Stimulated activated naive B cell treated with anti-CD40 and anti-IgM and Interleukin-4, amounts not matched to agents 10 μg/mL and 1 μg/mL and 100 μg/mL, for 72 hours (primary cell): ENCODE data around the gene HDAC9.

ENCODE experiments used
- ATAC-seq, 2 donors: fragments of 150-1000 bp; cut with Tn5 transposase; replicated peaks; 2 replicates each; pipeline ENCODE4 v1.10.0; 2021; ENCODE audit warnings: moderate library complexity in 1 of 2
- DNase-seq: peaks from one replicate; pipeline ENCODE4 v3.0.0; 2021
- H3K27ac Mint-ChIP-seq: one replicate; pipeline ENCODE4 v1.8.0; 2022; ENCODE audit warnings: mild to moderate bottlenecking, mixed read lengths
- H3K27me3 Mint-ChIP-seq, 2 donors: one replicate each; pipeline ENCODE4 v1.8.0; 2022; ENCODE audit warnings: mixed read lengths in 2 of 2
- H3K36me3 Mint-ChIP-seq, 2 donors: one replicate each; pipeline ENCODE4 v1.8.0; 2022; ENCODE audit warnings: mixed read lengths in 2 of 2, mild to moderate bottlenecking in 1 of 2
- H3K4me1 Mint-ChIP-seq, 2 donors: one replicate each; pipeline ENCODE4 v1.8.0; 2022; ENCODE audit warnings: mixed read lengths in 2 of 2, mild to moderate bottlenecking in 1 of 2
- H3K4me3 Mint-ChIP-seq, 2 donors: one replicate each; pipeline ENCODE4 v1.8.0; 2022; ENCODE audit warnings: mild to moderate bottlenecking in 2 of 2, mixed read lengths in 2 of 2, moderate library complexity in 1 of 2
- H3K9me3 Mint-ChIP-seq, 2 donors: one replicate each; pipeline ENCODE4 v1.8.0; 2022; ENCODE audit warnings: mixed read lengths in 2 of 2, mild to moderate bottlenecking in 1 of 2

The HDAC9 gene

DNA sequence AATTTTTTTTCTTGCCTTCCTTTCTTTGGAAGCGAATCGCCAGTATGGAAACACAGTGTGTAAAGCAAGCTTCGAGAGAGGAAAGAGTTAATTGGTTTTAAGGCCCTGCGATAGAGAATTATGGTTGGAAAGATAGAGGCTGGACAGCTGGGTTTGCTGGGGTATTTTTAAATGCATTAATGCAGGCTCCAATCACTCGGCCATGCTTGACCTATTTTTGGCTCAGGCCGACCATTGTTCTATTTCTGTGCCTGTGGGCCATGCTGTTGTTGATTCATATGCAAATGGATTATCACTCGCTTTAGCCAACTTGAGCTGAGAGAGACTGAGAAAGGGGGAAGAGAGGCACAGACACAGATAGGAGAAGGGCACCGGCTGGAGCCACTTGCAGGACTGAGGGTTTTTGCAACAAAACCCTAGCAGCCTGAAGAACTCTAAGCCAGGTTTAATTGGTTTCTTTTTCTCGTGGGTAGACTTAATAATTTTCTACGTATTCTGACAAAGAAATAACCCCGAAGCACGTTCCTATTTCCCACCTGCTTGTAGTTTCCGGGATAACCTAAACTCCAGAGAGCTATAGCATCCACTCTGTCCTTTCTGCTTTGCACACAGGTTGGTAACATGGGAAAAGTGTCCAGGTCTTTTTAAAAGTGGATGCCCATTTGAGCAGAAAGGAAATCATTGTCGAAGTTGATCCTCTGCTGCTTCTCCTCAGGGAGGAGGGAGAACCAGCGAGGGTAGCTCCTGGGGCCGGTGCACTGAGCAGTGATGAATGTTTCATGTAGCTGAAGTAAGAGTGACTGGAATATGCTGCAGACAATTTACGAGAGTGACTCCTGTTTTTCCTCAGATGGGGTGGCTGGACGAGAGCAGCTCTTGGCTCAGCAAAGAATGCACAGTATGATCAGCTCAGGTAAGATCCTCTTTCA, at the start of gene HDAC9:
Gene HDAC9 (plus strand): TSS at position 338 of the 929 bp plus-strand sequence. CDS start 554 bp downstream, at position 892.
- H3K27me3 Mint-ChIP-seq, result no peaks in the 10 kb centered on the region
- DNase-seq (peak; percentile 58), ATAC-seq (peak; percentile 93 to 94)
- no peaks in the 10 kb centered on the region for H3K9me3 Mint-ChIP-seq
- H3K4me1 Mint-ChIP-seq, result peaks cover 13 to 44% of the 10 kb centered on the region in 2 donors
- peak within 1 kb of the TSS; percentile 80 to 81 for H3K4me3 Mint-ChIP-seq
- peak within 1 kb of the TSS; percentile 63 for H3K27ac Mint-ChIP-seq
- H3K36me3 Mint-ChIP-seq, result peaks cover 15 to 25% of the 10 kb centered on the region in 2 donors

DNA sequence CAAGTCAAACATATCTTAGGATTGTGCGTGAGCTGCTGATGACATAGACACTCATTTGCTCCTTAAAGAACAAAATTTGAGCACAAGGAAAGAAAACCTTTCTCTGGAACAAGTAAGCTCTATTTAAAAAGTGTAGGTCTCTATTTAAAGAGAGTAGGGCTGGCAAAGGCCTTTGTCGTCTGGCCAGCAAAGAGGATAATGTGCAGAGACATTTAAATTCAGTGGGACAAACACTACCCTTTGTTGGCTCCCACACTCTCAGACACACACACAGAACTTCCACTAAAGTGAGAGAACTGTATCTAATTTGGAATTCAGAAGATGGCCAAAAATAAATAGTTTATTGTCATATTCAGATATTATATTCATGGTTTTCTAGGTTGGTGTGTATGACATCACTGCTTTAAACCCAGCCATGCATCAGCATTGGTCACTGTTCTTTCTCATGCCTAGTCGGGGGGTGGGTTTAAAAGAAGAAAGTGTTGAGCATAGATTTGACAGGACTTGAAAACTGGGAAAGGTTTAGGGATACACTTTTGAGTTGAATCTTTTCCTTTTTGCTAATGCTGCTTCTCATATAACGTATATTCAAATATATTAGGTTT, 49.5 kb upstream of the HDAC9 start:
- no peak overlapping the region for H3K4me3 Mint-ChIP-seq
- peaks cover 5 to 21% of the 10 kb centered on the region in 2 donors for H3K4me1 Mint-ChIP-seq
- H3K27ac Mint-ChIP-seq, result no peak overlapping the region
- H3K36me3 Mint-ChIP-seq, result peaks cover 8% of the 10 kb centered on the region in 2 donors
- H3K27me3 Mint-ChIP-seq, result no peaks in the 10 kb centered on the region
- H3K9me3 Mint-ChIP-seq, result peaks cover 0 to 5% of the 10 kb centered on the region in 2 donors
- DNase-seq, result no peak
- ATAC-seq, result no peak

DNA sequence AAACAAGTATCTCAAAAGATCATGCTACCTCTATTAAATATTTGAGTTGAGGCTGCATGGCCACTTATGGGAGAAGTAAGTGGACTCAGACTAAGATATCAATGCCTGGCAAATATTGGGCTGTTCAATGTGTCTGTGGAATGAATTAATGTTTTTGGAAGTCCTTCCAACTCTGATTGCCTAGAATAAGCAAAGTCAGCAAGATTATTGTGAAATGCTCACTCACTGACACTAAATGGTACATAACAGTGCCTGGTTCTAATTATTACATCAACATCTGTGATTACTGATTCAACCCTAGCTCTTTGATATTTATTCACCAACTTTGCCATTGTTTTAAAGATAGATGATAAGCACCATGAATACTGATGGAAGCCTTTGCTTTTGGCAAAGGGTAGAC, 45.5 kb upstream of the HDAC9 start:
- Mint-ChIP-seq H3K4me3 (no peak overlapping the region), H3K27ac (no peak overlapping the region), H3K9me3 (peaks cover 5 to 9% of the 10 kb centered on the region in 2 donors), H3K4me1 (peaks cover 6 to 9% of the 10 kb centered on the region in 2 donors), H3K36me3 (peaks cover 11 to 17% of the 10 kb centered on the region in 2 donors), H3K27me3 (no peaks in the 10 kb centered on the region)
- ATAC-seq, result no peak
- no peak for DNase-seq

DNA sequence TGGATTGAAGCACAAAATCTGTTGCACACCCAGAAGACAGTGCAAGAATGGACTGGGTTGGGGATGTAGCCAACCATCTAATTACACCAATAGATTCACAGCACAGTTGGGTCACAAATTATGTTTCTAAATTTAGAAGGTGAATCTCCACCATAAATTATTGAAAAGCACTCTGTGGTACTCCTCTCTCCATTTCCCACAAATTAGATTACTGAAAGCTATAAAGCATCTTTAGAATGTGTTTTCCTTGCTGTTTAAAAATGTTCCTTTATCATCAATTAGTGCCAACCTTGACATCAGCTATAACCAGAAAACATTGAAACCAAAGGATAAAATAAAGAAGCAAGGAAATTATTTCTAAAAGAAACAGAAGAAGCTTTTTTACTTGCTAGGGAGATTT, 39.9 kb upstream of the HDAC9 start:
- peaks cover 10 to 29% of the 10 kb centered on the region in 2 donors for H3K4me1 Mint-ChIP-seq
- DNase-seq, result no peak
- H3K9me3 Mint-ChIP-seq, result peaks cover 5 to 8% of the 10 kb centered on the region in 2 donors
- no peak overlapping the region for H3K27ac Mint-ChIP-seq
- H3K27me3 Mint-ChIP-seq, result no peaks in the 10 kb centered on the region
- H3K36me3 Mint-ChIP-seq, result peaks cover 10 to 15% of the 10 kb centered on the region in 2 donors
- H3K4me3 Mint-ChIP-seq, result no peak overlapping the region
- ATAC-seq, result no peak

DNA sequence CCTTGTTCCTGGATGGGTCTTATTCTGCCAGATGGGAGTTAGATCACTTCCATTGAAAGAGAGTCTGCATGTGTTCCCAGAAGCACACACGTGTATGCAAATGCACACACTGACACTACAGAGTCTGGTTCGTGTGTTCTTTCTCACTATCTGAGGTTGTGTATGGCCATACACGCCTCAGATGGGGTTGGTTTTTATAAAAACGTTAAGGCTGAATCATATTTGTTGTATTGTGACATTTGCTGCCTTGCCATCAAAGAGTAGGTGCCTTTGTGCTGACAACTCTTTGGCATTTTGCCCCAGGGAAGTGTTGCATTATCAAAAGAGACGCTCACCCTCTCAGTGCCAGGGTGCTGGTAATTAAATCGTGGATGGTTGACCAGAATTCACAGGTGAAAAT, 37.7 kb upstream of the HDAC9 start:
- no peaks in the 10 kb centered on the region for H3K36me3 Mint-ChIP-seq
- peaks cover 12 to 38% of the 10 kb centered on the region in 2 donors for H3K4me1 Mint-ChIP-seq
- no peaks in the 10 kb centered on the region for H3K9me3 Mint-ChIP-seq
- no peaks in the 10 kb centered on the region for H3K27me3 Mint-ChIP-seq
- no peak for ATAC-seq
- no peak overlapping the region for H3K4me3 Mint-ChIP-seq
- DNase-seq, result no peak
- no peak overlapping the region for H3K27ac Mint-ChIP-seq

DNA sequence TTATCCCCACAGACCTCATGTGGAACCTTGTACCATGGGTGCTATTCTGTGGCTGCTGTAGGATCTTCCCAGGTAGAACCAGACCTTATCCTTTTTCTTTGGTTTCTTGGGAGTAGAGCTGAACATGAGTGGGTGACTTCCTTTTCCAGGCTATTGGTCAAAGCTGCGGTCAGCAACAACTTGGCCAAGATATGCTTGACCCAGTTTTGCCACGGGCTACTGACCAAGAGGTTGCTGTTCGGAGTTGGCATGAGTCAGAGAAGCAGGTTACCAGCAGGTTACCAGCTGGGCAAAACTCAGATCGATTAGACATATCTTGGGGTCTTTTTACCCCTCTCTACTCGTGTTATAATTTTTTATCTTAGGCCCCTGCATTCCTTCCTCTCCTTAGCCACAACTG, 36.7 kb upstream of the HDAC9 start:
- Mint-ChIP-seq H3K4me1 (peaks cover 14 to 38% of the 10 kb centered on the region in 2 donors), H3K27me3 (no peaks in the 10 kb centered on the region), H3K36me3 (no peaks in the 10 kb centered on the region), H3K27ac (no peak overlapping the region), H3K4me3 (peak overlapping the region in 1 of 2 donors; percentile 52), H3K9me3 (no peaks in the 10 kb centered on the region)
- ATAC-seq (peak in 1 of 2 donors; percentile 22), DNase-seq (no peak)

DNA sequence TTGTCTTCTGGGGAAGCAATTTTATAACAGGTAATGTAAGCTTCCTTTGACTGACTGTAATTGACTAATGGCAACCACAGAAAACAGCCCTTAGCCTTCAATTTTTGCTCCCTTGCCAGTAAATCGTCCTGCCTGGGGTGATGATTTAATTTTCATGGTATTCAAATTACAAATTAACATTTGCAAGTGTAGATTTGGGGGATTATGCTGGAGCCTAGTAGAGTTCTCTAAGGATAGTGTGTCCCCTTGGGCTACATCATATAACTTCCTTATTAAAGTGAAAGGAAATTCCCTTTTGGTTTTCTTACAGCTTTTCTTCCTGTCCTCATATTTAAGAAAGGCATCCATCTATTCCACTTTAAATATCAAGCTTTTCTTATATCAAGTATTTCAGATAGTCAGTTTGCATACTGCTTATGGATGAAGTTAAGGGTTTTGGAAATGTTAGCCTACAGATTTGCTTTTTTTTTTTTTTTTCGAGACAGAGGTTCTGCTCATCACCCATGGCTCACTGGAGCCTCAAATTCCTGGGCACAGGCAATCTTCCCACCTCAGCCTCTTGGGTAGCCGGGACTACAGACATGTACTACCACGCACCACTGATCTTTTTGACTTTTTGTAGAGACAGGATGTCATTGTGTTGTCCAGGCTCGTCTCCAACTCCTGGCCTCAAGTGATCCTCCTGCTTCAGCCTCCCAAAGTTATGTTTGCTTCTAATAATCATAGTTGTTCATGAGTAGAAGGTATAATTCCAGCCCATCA, 35.9 kb upstream of the HDAC9 start:
- H3K4me1 Mint-ChIP-seq, result peaks cover 14 to 38% of the 10 kb centered on the region in 2 donors
- no peaks in the 10 kb centered on the region for H3K36me3 Mint-ChIP-seq
- H3K27ac Mint-ChIP-seq, result peak overlapping the region; percentile 54
- no peak for DNase-seq
- H3K9me3 Mint-ChIP-seq, result no peaks in the 10 kb centered on the region
- H3K27me3 Mint-ChIP-seq, result no peaks in the 10 kb centered on the region
- peak overlapping the region; percentile 40 to 61 for H3K4me3 Mint-ChIP-seq
- peak in 1 of 2 donors; percentile 38 for ATAC-seq

DNA sequence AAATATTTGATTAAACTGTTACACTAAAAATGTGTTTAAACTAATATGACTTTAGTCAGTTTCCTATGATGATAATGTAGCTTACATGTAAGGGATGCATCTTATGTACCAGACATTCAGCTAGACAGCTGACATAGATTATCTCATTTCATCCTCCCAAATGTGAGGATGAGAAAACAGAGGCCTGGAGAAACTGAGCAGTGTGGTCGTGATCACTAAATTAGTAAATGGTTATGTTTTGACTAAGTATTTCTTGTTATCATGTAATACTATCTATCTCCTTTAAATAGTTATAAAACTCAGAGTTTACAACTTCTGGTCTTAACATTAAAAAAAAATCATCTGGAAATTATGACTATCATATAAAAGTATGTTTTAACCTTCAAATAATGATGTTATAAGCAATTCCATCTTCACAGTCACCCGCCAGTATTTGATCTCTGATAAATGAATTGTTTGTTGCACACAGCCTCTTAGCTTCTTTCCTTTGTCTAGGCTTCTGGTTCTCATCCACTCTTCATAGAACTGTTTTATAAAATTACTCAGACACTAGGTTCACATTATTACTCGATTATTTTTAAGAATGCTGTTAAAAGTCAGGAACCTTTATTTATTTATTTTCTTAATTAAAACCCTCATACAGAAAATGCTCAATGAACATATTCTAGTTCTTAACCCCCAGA, 33.6 kb upstream of the HDAC9 start:
- H3K9me3 Mint-ChIP-seq, result no peaks in the 10 kb centered on the region
- H3K27me3 Mint-ChIP-seq, result no peaks in the 10 kb centered on the region
- H3K36me3 Mint-ChIP-seq, result no peaks in the 10 kb centered on the region
- ATAC-seq (peak; percentile 53 to 67), DNase-seq (no peak)
- peak overlapping the region in 1 of 2 donors; percentile 22 for H3K4me3 Mint-ChIP-seq
- no peak overlapping the region for H3K27ac Mint-ChIP-seq
- H3K4me1 Mint-ChIP-seq, result peaks cover 14 to 45% of the 10 kb centered on the region in 2 donors

DNA sequence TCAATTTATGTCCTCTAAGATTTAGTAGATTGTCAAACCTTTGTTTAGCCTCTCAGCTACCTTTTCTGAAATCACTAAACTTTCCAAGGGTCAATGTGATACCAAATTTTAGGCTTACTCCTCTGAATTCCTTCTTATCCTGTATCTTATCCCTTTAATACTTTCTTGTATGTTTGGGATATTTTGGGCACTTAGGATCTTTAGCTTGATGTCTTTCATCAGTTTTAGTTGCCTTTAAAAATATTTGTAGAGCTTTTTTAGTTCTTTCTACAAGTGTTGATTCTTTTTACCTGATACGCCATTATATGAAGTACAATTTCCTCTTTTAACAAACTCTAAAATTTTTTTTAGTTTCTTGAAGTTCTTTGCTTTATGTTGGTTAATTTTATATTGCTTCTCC, 30.7 kb upstream of the HDAC9 start:
- no peak overlapping the region for H3K4me3 Mint-ChIP-seq
- DNase-seq (no peak), ATAC-seq (no peak)
- no peak overlapping the region for H3K27ac Mint-ChIP-seq
- peaks cover 12 to 37% of the 10 kb centered on the region in 2 donors for H3K4me1 Mint-ChIP-seq
- no peaks in the 10 kb centered on the region for H3K36me3 Mint-ChIP-seq
- no peaks in the 10 kb centered on the region for H3K9me3 Mint-ChIP-seq
- no peaks in the 10 kb centered on the region for H3K27me3 Mint-ChIP-seq

DNA sequence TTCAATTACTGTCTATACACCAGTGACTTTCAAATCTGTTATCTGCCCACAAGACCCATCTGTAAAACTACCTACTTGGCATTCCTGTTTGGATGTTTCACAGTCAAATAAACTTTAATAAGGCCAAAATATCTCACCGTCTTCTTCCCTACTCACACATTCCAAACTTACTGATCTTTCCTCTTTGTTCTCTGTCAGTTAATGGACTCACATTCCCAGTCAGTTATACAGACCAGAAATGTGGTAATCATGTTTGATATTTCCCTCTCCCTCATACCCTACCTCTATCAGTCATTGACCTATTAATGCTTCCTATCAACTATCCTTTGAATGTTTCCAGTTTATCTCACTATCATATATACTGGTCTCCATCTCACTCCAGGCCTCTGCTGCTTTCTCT, 28.5 kb upstream of the HDAC9 start:
- Mint-ChIP-seq H3K27ac (no peak overlapping the region), H3K36me3 (no peaks in the 10 kb centered on the region), H3K4me3 (no peak overlapping the region), H3K27me3 (no peaks in the 10 kb centered on the region), H3K9me3 (no peaks in the 10 kb centered on the region), H3K4me1 (peaks cover 16 to 40% of the 10 kb centered on the region in 2 donors)
- ATAC-seq (no peak), DNase-seq (no peak)

DNA sequence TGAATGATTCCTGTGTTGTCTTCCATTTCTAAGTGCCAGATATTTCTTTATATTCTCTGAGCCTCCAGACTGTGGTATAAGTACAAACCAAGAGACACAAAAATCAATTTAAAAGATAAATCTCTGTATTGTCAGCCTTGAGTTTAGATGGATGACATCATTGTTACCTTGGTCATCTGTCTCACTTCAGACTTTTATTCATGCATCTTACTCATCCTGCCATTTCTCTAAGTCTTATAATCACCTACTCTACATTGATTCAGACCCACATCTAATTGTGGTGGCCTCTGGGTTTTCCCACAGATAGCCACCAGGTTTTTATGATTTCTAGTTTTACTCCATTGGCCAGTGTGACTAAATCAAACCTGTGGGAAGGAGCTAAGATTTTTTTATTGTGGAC, 26.8 kb upstream of the HDAC9 start:
- Mint-ChIP-seq H3K4me1 (peaks cover 20 to 42% of the 10 kb centered on the region in 2 donors), H3K9me3 (no peaks in the 10 kb centered on the region), H3K36me3 (no peaks in the 10 kb centered on the region), H3K4me3 (no peak overlapping the region), H3K27me3 (no peaks in the 10 kb centered on the region), H3K27ac (no peak overlapping the region)
- DNase-seq (no peak), ATAC-seq (peak; percentile 72 to 83)

DNA sequence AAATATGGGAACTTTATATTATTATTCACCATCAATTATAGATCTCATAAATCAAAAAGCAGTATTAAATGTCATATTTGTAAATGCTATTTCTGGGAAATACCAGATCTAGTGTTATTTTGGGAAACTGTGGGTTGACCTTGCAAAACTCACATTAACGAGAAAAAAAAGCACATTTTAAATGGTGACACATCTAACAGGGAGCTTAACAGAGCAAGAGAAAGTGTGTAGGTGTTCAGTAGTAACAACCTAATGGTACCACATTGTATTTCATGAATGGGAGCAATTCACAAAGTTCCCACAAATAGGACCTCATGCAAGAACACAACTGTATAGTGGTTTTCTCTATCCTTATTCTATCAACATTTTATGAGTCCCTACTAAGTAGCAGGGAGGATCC, 26.2 kb upstream of the HDAC9 start:
- no peak overlapping the region for H3K4me3 Mint-ChIP-seq
- no peak for DNase-seq
- no peaks in the 10 kb centered on the region for H3K36me3 Mint-ChIP-seq

DNA sequence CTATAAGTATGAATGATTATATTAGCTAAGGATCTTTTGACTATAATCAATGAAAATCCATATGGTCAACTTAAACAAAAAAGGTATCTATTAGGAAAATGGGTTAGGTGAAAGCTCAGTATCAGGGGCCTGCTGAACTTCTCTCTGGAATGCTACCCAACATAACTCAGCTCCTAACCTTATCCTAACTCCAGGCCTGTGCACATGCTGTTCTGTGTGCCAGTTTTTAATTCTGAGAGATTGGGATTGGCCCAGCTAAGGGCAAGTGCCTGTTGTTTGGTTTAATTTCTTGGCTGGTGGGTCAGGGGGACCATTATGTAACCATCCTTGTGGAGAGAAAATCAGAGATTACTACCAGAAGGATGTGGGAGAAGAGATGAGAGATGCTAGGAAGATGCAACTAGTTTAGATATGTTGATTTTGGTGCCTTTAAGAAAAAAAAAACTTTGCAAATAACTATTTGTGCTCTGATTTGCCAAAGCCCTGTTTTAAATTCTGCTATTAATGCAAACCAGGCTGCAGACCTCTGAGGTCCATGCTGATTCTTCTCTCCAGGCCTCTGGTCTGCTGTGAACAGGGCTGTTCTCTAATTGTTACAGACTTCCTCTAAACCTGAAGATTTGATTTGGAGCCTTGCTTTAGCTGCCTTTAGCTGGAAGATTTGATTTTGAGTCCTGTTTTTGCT, 23.9 kb upstream of the HDAC9 start:
- ATAC-seq, result no peak
- peaks cover 20 to 42% of the 10 kb centered on the region in 2 donors for H3K4me1 Mint-ChIP-seq
- H3K9me3 Mint-ChIP-seq, result no peaks in the 10 kb centered on the region

More for the DNA sequence above, 26.2 kb upstream of the HDAC9 start:
- Mint-ChIP-seq H3K27ac (no peak overlapping the region), H3K9me3 (no peaks in the 10 kb centered on the region), H3K4me1 (peaks cover 20 to 43% of the 10 kb centered on the region in 2 donors), H3K27me3 (no peaks in the 10 kb centered on the region)
- peak; percentile 65 to 76 for ATAC-seq

More for the DNA sequence above, 23.9 kb upstream of the HDAC9 start:
- H3K4me3 Mint-ChIP-seq, result no peak overlapping the region
- no peaks in the 10 kb centered on the region for H3K36me3 Mint-ChIP-seq
- H3K27me3 Mint-ChIP-seq, result no peaks in the 10 kb centered on the region
- DNase-seq, result no peak
- no peak overlapping the region for H3K27ac Mint-ChIP-seq
